ENCODE data around the gene ZNF541. TPM values are rescaled to one million over a fixed set of nuclear protein-coding genes. Genes with fewer than 3 reads are reported as not detected.

ZNF541 gene
- total and polyA plus RNA-seq, 10 of the 15 experiments (the other 5 are each of a cell fraction or from before 2014, with no cell fraction given), result 0.03 to 0.12 (median 0.07) TPM; not detected in 4

DNA sequence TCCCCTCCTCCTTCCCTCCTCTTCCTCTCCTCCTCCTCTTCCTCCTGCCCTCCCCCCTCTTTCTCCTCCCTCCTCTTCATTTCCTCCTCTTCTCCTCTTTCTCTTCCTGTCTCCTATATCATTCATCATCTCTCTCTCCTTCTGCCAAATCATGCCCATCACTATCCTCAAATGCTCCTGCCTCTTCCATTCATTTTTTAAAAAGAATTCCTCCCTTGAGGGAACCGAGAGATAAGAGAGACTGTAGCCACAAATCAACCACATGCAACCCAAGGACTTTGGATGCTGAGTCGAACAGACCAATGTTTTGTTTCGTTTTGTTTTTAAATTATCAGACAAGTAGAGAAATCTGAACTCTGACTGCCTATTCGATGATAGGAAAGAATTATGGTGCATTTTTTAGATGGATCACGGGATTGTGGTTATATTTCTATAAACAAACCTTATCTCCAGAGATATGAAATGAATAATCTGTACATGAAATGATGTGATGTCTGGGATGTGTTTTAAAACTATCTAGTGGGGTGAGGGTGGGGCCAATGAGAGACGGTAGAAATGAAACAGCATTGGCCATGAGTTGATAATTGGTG lies 9.5 kb upstream of the ZNF541 start:
- ATAC-seq, result no peak
- ChIA-PET SMC1A (ENCODE audit: uncharacterized antibody, unreplicated experiment) (no interaction called here), POLR2A (no interaction called here), CTCF (no interaction called here), RAD21 (ENCODE audit: unreplicated experiment) (no interaction called here)
- DNase-seq (ENCODE audit: low read depth, low spot score), result no peak
- TF ChIP-seq FOS (IDR thresholded peaks at IDR 0.05; ENCODE audit: borderline replicate concordance, extremely low read depth, insufficient read length), result no peak
- TF ChIP-seq, protein P1, sequence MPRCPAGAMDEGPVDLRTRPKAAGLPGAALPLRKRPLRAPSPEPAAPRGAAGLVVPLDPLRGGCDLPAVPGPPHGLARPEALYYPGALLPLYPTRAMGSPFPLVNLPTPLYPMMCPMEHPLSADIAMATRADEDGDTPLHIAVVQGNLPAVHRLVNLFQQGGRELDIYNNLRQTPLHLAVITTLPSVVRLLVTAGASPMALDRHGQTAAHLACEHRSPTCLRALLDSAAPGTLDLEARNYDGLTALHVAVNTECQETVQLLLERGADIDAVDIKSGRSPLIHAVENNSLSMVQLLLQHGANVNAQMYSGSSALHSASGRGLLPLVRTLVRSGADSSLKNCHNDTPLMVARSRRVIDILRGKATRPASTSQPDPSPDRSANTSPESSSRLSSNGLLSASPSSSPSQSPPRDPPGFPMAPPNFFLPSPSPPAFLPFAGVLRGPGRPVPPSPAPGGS (IDR thresholded peaks at IDR 0.05; ENCODE audit: borderline replicate concordance, insufficient read depth, low read depth, low read length, poor library complexity, severe bottlenecking), result no peak
- TF ChIP-seq, protein P2, sequence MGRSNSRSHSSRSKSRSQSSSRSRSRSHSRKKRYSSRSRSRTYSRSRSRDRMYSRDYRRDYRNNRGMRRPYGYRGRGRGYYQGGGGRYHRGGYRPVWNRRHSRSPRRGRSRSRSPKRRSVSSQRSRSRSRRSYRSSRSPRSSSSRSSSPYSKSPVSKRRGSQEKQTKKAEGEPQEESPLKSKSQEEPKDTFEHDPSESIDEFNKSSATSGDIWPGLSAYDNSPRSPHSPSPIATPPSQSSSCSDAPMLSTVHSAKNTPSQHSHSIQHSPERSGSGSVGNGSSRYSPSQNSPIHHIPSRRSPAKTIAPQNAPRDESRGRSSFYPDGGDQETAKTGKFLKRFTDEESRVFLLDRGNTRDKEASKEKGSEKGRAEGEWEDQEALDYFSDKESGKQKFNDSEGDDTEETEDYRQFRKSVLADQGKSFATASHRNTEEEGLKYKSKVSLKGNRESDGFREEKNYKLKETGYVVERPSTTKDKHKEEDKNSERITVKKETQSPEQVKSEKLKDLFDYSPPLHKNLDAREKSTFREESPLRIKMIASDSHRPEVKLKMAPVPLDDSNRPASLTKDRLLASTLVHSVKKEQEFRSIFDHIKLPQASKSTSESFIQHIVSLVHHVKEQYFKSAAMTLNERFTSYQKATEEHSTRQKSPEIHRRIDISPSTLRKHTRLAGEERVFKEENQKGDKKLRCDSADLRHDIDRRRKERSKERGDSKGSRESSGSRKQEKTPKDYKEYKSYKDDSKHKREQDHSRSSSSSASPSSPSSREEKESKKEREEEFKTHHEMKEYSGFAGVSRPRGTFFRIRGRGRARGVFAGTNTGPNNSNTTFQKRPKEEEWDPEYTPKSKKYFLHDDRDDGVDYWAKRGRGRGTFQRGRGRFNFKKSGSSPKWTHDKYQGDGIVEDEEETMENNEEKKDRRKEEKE (IDR thresholded peaks at IDR 0.05), result no peak
- TF ChIP-seq BHLHE40 (IDR thresholded peaks at IDR 0.05; ENCODE audit: borderline replicate concordance in 1 of 2, low read depth in 2 of 2, low read length in 1 of 2), result no peak
- no peak for TF ChIP-seq SUPT20H (IDR thresholded peaks at IDR 0.05; ENCODE audit: borderline replicate concordance, control insufficient read depth, low read depth, low read length)
- no peak for TF ChIP-seq DPF2 (IDR thresholded peaks at IDR 0.05)
- TF ChIP-seq CBFB (IDR thresholded peaks at IDR 0.05; ENCODE audit: low read depth), result no peak
- TF ChIP-seq, protein P3, sequence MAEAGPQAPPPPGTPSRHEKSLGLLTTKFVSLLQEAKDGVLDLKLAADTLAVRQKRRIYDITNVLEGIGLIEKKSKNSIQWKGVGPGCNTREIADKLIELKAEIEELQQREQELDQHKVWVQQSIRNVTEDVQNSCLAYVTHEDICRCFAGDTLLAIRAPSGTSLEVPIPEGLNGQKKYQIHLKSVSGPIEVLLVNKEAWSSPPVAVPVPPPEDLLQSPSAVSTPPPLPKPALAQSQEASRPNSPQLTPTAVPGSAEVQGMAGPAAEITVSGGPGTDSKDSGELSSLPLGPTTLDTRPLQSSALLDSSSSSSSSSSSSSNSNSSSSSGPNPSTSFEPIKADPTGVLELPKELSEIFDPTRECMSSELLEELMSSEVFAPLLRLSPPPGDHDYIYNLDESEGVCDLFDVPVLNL (IDR thresholded peaks at IDR 0.05; ENCODE audit: low read depth, low read length), result no peak
- no peak for TF ChIP-seq NRF1 (conservative IDR thresholded peaks at IDR 0.05; ENCODE audit: low read depth, low read length)
- TF ChIP-seq ETV6 (conservative IDR thresholded peaks at IDR 0.05 in 1 of 2, IDR thresholded peaks at IDR 0.05 in 1 of 2; ENCODE audit: borderline replicate concordance in 1 of 2, low read depth in 1 of 2), result no peak
- Histone ChIP-seq H3K36me3 (ENCODE audit: control insufficient read depth in 2 of 2, insufficient read depth in 2 of 2, low read length in 1 of 2) (no peaks in the 10 kb centered on the region), H3K9me3 (replicated peaks; ENCODE audit: control insufficient read depth, insufficient read depth, low read length) (peaks cover 8% of the 10 kb centered on the region; the same call in 2 of the 3 replicates), H3K27ac (ENCODE audit: control insufficient read depth, insufficient read depth) (no peak overlapping the region), H3K27me3 (replicated peaks in 1 of 2; ENCODE audit: control insufficient read depth in 2 of 2, insufficient read depth in 2 of 2, low read length in 1 of 2) (no peaks in the 10 kb centered on the region), H3K79me2 (ENCODE audit: control insufficient read depth, insufficient read depth, low read length) (no peaks in the 10 kb centered on the region), H3K9ac (ENCODE audit: control insufficient read depth, insufficient read depth, low read length) (no peak overlapping the region), H3K4me2 (ENCODE audit: control insufficient read depth, insufficient read depth) (no peak overlapping the region), H2AFZ (ENCODE audit: control insufficient read depth, low read depth, low read length) (no peak overlapping the region), H3K4me3 (no peak overlapping the region), H3K4me1 (ENCODE audit: control insufficient read depth, insufficient read depth, low read length) (peaks cover 6% of the 10 kb centered on the region), H4K20me1 (ENCODE audit: control insufficient read depth, insufficient read depth) (no peaks in the 10 kb centered on the region)
- in situ Hi-C loops (cut with MboI), result no loop called here
- no peak for FAIRE-seq
- BruUV-seq (replicated peaks), result no TSS peak
- intact Hi-C loops (cut with micrococcal nuclease; ENCODE audit: unreplicated experiment), result no loop called here
- 12% methylated on average over 6 of the region's 6 CpGs for WGBS (ENCODE audit: insufficient coverage, insufficient replicate concordance, low lambda C conversion rate, missing lambda C conversion rate)
